NCI-H526 (cell line): ENCODE measurements around the gene DHRS3.

Experiments used
- DNase-seq, 2 experiments: peaks; one replicate each; lab custom pipeline; 2025; lab: John Stamatoyannopoulos, UW

DHRS3 gene

GRCh38 chr1:12616709-12617373, 1.2 kb downstream of the DHRS3 start:
- DNase-seq = peak in 1 of 2 experiments; percentile 53

- peak in 1 of 2 experiments; percentile 56 for DNase-seq
Observed at GRCh38 chr1:12615865-12616708, 1.9 kb downstream of the DHRS3 start.

- DNase-seq = no peak
Observed at GRCh38 chr1:12615159-12615864, 2.7 kb downstream of the DHRS3 start.

GRCh38 chr1:12614402-12615158, 3.4 kb downstream of the DHRS3 start:
- no peak for DNase-seq

- DNase-seq = no peak
Observed at GRCh38 chr1:12613180-12613579, 4.8 kb downstream of the DHRS3 start.

GRCh38 chr1:12610941-12611340, 7.1 kb downstream of the DHRS3 start:
- DNase-seq = no peak

GRCh38 chr1:12610305-12610935, 7.6 kb downstream of the DHRS3 start:
- no peak for DNase-seq

GRCh38 chr1:12609469-12610003, 8.5 kb downstream of the DHRS3 start:
- no peak for DNase-seq

GRCh38 chr1:12608311-12608957, 9.6 kb downstream of the DHRS3 start:
- no peak for DNase-seq

GRCh38 chr1:12607263-12607662, 10.7 kb downstream of the DHRS3 start:
- DNase-seq = no peak

- DNase-seq = no peak
Observed at GRCh38 chr1:12604986-12605385, 13.0 kb downstream of the DHRS3 start.

- peak; percentile 42 to 54 for DNase-seq
Observed at GRCh38 chr1:12604114-12604874, 13.7 kb downstream of the DHRS3 start.

GRCh38 chr1:12603224-12603623, 14.8 kb downstream of the DHRS3 start:
- no peak for DNase-seq

- DNase-seq = no peak
Observed at GRCh38 chr1:12602659-12603024, 15.4 kb downstream of the DHRS3 start.

GRCh38 chr1:12601700-12602658, 16.0 kb downstream of the DHRS3 start:
- no peak for DNase-seq

GRCh38 chr1:12600880-12601633, 17.0 kb downstream of the DHRS3 start:
- DNase-seq = peak in 1 of 2 experiments; percentile 64

GRCh38 chr1:12600335-12600734, 17.7 kb downstream of the DHRS3 start:
- DNase-seq = no peak

GRCh38 chr1:12599657-12600056, 18.4 kb downstream of the DHRS3 start:
- DNase-seq = no peak
